ENCODE measurements around the gene CERT1.

DNA sequence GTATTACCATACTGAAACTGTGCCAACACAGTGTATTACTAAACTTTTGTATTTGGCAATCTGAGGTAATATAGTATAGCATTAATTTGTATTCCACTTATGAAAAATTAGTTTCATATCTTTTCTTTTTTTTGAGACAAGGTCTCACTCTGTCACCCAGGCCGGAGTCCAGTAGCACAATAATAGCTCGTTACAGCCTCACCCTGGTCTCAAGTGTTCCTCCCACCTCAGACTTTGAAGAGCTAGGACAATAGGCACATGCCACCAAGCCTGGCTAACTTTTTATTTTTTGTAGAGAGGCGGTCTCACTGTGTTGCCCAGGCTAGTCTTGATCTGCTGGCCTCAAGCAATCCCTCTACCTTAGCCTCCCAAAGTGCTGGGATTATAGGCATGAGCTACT is 36.4 kb upstream of the CERT1 start:
- no peak for TF ChIP-seq ZNF274 (IDR thresholded peaks at IDR 0.05; ENCODE audit: low read depth, low read length)
- TF ChIP-seq YY1 (IDR thresholded peaks at IDR 0.05; ENCODE audit: insufficient read depth, insufficient read length) = no peak

Data from NT2/D1 (cell line).